K562 (cell line): Measurements from ENCODE around the gene DMAC2. TPM values are rescaled to one million over a fixed set of nuclear protein-coding genes. Genes with fewer than 3 reads are reported as not detected.
A peak's percentile ranks its signal among the peaks of the same experiment; 100 is the strongest.

Source experiments
- ATAC-seq: fragments of 200-7000 bp; cut with Tn5 transposase; 3 replicates; pipeline ENCODE4 v1.9.1; 2020; ENCODE audit warnings: moderate library complexity
- BruUV-seq: library from RNA; stranded (reverse); fragments of 400-500 nt; replicated peaks from 2 replicates; lab custom pipeline; 2021; lab: Mats Ljungman, UMichigan
- CTCF ChIA-PET: fragments of 300-600 bp; formaldehyde crosslinking; extraction: SDS; loops from one replicate; lab custom pipeline; 2021; ENCODE audit warnings: low intra/inter-chr PET ratio; lab: Yijun Ruan, JAX
- POLR2A ChIA-PET: fragments of 300-600, 350-650 bp; sonication (Branson Sonifier 250); formaldehyde crosslinking; extraction: SDS; loops from one replicate; lab custom pipeline; 2021; ENCODE audit warnings: antibody characterized with exemption, inconsistent platforms; lab: Yijun Ruan, JAX
- DNase-seq, 4 experiments: peaks; one replicate each; pipeline versions ENCODE4 v3.0.0 to v3.0.0-alpha.2; 2011 to 2018; ENCODE audit warnings: low spot score in 3 of 4, mixed read lengths in 3 of 4; ENCODE audit errors: extremely low read depth in 1 of 4
- FAIRE-seq: peaks from 2 replicates; lab custom pipeline; 2011; peaks lifted over from hg19 to GRCh38; lab: Jason Lieb, UNC
- H2AFZ ChIP-seq: 2 replicates; pipeline ENCODE4 v1.6.0; 2011; ENCODE audit warnings: low read depth, low read length, control low read depth, inconsistent platforms
- H3K27ac ChIP-seq: fragments of 200-600 bp; 3 replicates; pipeline ENCODE4 v1.8.0; 2011; ENCODE audit warnings: low read depth, mild to moderate bottlenecking, control low read depth, inconsistent platforms, low read length, moderate library complexity, mixed read lengths; ENCODE audit errors: extremely low read depth
- H3K27me3 ChIP-seq, 2 experiments: fragments of 300-600 bp in 1 of 2; 2 replicates in 1 of 2; 3 replicates in 1 of 2; pipeline versions ENCODE4 v1.6.0 to v1.8.0; 2011; ENCODE audit warnings: inconsistent platforms in 2 of 2, low read length in 2 of 2, mild to moderate bottlenecking in 1 of 2, mixed read lengths in 1 of 2, moderate library complexity in 1 of 2; ENCODE audit not compliant: control insufficient read depth in 2 of 2, insufficient read depth in 2 of 2
- H3K36me3 ChIP-seq: fragments of 300-600 bp; 3 replicates; pipeline ENCODE4 v1.8.0; 2011; ENCODE audit warnings: mild to moderate bottlenecking, low read length, inconsistent platforms; ENCODE audit not compliant: control insufficient read depth, insufficient read depth
- H3K4me1 ChIP-seq, 2 experiments: fragments of 200-600 bp in 1 of 2; replicated peaks in 1 of 2; 2 replicates in 1 of 2; 3 replicates in 1 of 2; pipeline versions ENCODE4 v1.5.1 to v1.8.0; 2011; ENCODE audit warnings: inconsistent platforms in 2 of 2, low read length in 2 of 2, mild to moderate bottlenecking in 1 of 2, mixed read lengths in 1 of 2, moderate library complexity in 1 of 2; ENCODE audit not compliant: control insufficient read depth in 2 of 2, insufficient read depth in 2 of 2
- H3K4me2 ChIP-seq: 2 replicates; pipeline ENCODE4 v1.6.1; 2011; ENCODE audit warnings: low read length, control low read depth, inconsistent platforms, mixed read lengths; ENCODE audit not compliant: insufficient read depth
- H3K4me3 ChIP-seq: fragments of 200-600 bp; sonication (generic), shearing (Covaris generic); 2 replicates; pipeline ENCODE4 v1.5.1; 2016; ENCODE audit warnings: control low read depth, inconsistent platforms
- H3K79me2 ChIP-seq: fragments of 200-600 bp; 3 replicates; pipeline ENCODE4 v1.8.0; 2011; ENCODE audit warnings: low read length, inconsistent platforms; ENCODE audit not compliant: control insufficient read depth, insufficient read depth
- H3K9ac ChIP-seq, 2 experiments: 2 replicates each; pipeline versions ENCODE4 v1.6.0 to v1.6.1; 2011; ENCODE audit warnings: low read depth in 2 of 2, low read length in 2 of 2, control low read depth in 1 of 2, inconsistent platforms in 1 of 2, mild to moderate bottlenecking in 1 of 2, mixed read lengths in 1 of 2; ENCODE audit not compliant: insufficient read depth in 1 of 2
- H3K9me1 ChIP-seq: one replicate; pipeline ENCODE4 v1.6.0; 2011; ENCODE audit warnings: inconsistent platforms, mild to moderate bottlenecking, low read length, moderate library complexity; ENCODE audit not compliant: control insufficient read depth, insufficient read depth
- H3K9me3 ChIP-seq: replicated peaks from 2 replicates; pipeline ENCODE4 v1.5.1; 2011; ENCODE audit warnings: low read depth, low read length, inconsistent platforms; ENCODE audit not compliant: control insufficient read depth, insufficient read depth
- H4K20me1 ChIP-seq: replicated peaks from 2 replicates; pipeline ENCODE4 v1.6.1; 2011; ENCODE audit warnings: low read length, inconsistent platforms, mixed read lengths; ENCODE audit not compliant: control insufficient read depth, insufficient read depth
- ARNT ChIP-seq, 2 experiments: fragments of 450-650 bp; IDR thresholded peaks; 2 replicates each; pipeline ENCODE4 v1.6.1; 2016; ENCODE audit warnings: mild to moderate bottlenecking in 1 of 2
- CBX1 ChIP-seq: sonication (generic); IDR thresholded peaks from 2 replicates; pipeline ENCODE4 v1.6.1; 2016; ENCODE audit warnings: antibody characterized with exemption, low read depth, mild to moderate bottlenecking
- CC2D1A ChIP-seq: fragments of 450-650 bp; IDR thresholded peaks from 2 replicates; pipeline ENCODE4 v1.6.1; 2017; ENCODE audit warnings: mild to moderate bottlenecking
- HNRNPUL1 ChIP-seq: fragments of 200-400 bp; formaldehyde crosslinking; IDR thresholded peaks from 2 replicates; pipeline ENCODE4 v1.6.1; 2017; ENCODE audit warnings: low read length
- IRF2 ChIP-seq: sonication (generic); formaldehyde crosslinking; IDR thresholded peaks from 2 replicates; pipeline ENCODE4 v1.8.1; 2022; ENCODE audit warnings: mild to moderate bottlenecking, missing genetic modification reagents
- LARP7 ChIP-seq: fragments of 450-650 bp; IDR thresholded peaks from 2 replicates; pipeline ENCODE4 v1.6.1; 2016
- NONO ChIP-seq, 2 experiments: fragments of 200-400 bp in 1 of 2; fragments of 450-650 bp in 1 of 2; formaldehyde crosslinking in 1 of 2; IDR thresholded peaks; 2 replicates each; pipeline ENCODE4 v1.6.1; 2017; ENCODE audit warnings: low read depth in 2 of 2, mild to moderate bottlenecking in 2 of 2, moderate library complexity in 2 of 2, low read length in 1 of 2
- ZFX ChIP-seq: sonication (generic); formaldehyde crosslinking; IDR thresholded peaks from 2 replicates; pipeline ENCODE4 v1.8.0; 2022; ENCODE audit warnings: mild to moderate bottlenecking, missing genetic modification reagents, moderate library complexity
- ZNF143 ChIP-seq: sonication (generic); formaldehyde crosslinking; IDR thresholded peaks from 2 replicates; pipeline ENCODE4 v1.9.0; 2022; ENCODE audit warnings: mild to moderate bottlenecking, missing genetic modification reagents
- ZNF408 ChIP-seq: fragments of 250-450 bp; sonication (Bioruptor Pico); IDR thresholded peaks from 2 replicates; pipeline ENCODE4 v1.4.0; 2020; ENCODE audit warnings: low read depth, mild to moderate bottlenecking, moderate library complexity
- WGBS: fragments of 100-300 bp; shearing (Covaris generic); methylation state at CpG from one replicate; pipeline ENCODE4 v1.1.6; 2016; ENCODE audit warnings: low coverage, mixed read lengths; ENCODE audit not compliant: insufficient coverage; ENCODE audit errors: missing lambda C conversion rate; 5-methylcytosine and 5-hydroxymethylcytosine counted together
- in situ Hi-C: fragments of 300-500 bp; cut with MboI; formaldehyde crosslinking; loops from 4 replicates; pipeline ENCODE4 v1.15.0; 2018; ENCODE audit warnings: inconsistent platforms, mixed read lengths
- intact Hi-C: fragments of 100-400 bp; cut with micrococcal nuclease; formaldehyde crosslinking; loops from 2 replicates; pipeline ENCODE4 v1.14.2; 2022
- polyA plus RNA-seq, 8 experiments: library from polyadenylated mRNA; depleted of rRNA in 4 of 8; stranded (reverse) in 5 of 8; unstranded in 3 of 8; fragments of >200 nt; fragmentation: Nextera tagmentation in 2 of 8; fragmentation: Illumina TruSeq in 1 of 8; extraction: Ambion mirVana in 2 of 8; extraction: Trizol in 1 of 8; gene quantifications; 2 replicates each; pipeline versions ENCODE4 v1.2.1 to v1.2.3, GENCODE V29; 2011 to 2014; ENCODE audit warnings: inconsistent platforms in 1 of 8, missing spikeins in 1 of 8
- total RNA-seq, 7 experiments: library from RNA; depleted of rRNA in 6 of 7; stranded (reverse); fragments of >200 nt in 6 of 7; fragmentation: Illumina TruSeq in 2 of 7; extraction: Trizol in 2 of 7; gene quantifications; 2 replicates each; pipeline versions ENCODE4 v1.2.1 to v1.2.3, GENCODE V29; 2011 to 2021; ENCODE audit warnings: low replicate concordance in 1 of 7
- TF ChIP-seq, protein P1 (sequence below): fragments of 250-450 bp; sonication (Bioruptor Pico); IDR thresholded peaks from 2 replicates; pipeline ENCODE4 v1.9.0; 2021; ENCODE audit warnings: mild to moderate bottlenecking
- TF ChIP-seq, protein P2 (sequence below): sonication (generic); formaldehyde crosslinking; IDR thresholded peaks from 2 replicates; pipeline ENCODE4 v1.8.1; 2022; ENCODE audit warnings: missing genetic modification reagents
- TF ChIP-seq, protein P3 (sequence below): fragments of 250-450 bp; sonication (Bioruptor Pico); IDR thresholded peaks from 2 replicates; pipeline ENCODE4 v1.5.0; 2021
- TF ChIP-seq, protein P4 (sequence below): sonication (generic); formaldehyde crosslinking; IDR thresholded peaks from 2 replicates; pipeline ENCODE4 v1.8.1; 2023; ENCODE audit warnings: mild to moderate bottlenecking, missing genetic modification reagents

DMAC2 gene
- total and polyA plus RNA-seq, 9 of the 15 experiments (the other 6 are each of a cell fraction or from before 2014, with no cell fraction given), result 12.9 to 61.2 (median 43.1) TPM

DNA sequence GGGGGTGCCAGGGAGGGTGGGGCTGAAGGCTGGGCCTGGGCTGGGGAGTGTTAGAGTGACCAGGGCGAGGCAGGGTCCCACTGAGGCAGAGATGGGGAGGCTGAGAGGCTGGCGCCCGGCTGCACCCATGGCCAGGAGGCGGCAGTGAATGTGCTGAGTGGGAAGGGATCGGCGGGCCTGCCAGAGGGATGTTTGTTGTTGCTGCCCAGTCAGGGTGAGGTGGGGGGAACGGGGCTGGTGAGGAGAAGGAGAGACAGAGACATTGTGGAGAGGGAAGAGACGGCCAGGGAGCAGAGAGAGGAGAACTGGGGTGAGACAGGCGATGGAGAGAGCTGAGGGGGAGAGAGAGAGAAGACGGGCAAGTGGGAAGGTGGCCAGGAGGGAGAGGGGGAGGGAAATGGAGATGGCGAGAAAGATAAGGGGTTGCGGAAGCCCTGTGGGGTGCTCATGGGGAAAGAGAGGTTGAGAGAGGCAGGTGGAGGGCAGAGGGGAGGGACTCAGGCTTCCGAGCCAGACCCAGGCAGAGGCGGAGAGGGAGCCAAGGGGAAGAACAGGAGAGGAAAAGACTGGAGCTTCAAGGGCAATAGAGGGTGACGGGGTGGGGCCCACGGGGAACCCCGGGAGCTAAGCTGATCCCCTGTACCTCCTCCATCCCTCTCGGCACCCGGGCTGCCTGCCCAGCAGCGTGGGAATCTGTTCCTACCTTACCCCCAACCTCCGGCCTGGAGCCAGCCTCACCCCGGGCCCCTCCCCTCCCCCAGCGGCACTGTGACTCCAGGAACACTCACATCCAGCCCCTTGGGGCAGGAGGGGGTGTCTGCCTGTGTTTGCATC lies 11.8 kb downstream of the DMAC2 start (continued):
- peak; percentile 91 for TF ChIP-seq LARP7
- TF ChIP-seq, protein P1, sequence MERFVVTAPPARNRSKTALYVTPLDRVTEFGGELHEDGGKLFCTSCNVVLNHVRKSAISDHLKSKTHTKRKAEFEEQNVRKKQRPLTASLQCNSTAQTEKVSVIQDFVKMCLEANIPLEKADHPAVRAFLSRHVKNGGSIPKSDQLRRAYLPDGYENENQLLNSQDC, result no peak
- TF ChIP-seq, all 486 proteins: peak for 83

DNA sequence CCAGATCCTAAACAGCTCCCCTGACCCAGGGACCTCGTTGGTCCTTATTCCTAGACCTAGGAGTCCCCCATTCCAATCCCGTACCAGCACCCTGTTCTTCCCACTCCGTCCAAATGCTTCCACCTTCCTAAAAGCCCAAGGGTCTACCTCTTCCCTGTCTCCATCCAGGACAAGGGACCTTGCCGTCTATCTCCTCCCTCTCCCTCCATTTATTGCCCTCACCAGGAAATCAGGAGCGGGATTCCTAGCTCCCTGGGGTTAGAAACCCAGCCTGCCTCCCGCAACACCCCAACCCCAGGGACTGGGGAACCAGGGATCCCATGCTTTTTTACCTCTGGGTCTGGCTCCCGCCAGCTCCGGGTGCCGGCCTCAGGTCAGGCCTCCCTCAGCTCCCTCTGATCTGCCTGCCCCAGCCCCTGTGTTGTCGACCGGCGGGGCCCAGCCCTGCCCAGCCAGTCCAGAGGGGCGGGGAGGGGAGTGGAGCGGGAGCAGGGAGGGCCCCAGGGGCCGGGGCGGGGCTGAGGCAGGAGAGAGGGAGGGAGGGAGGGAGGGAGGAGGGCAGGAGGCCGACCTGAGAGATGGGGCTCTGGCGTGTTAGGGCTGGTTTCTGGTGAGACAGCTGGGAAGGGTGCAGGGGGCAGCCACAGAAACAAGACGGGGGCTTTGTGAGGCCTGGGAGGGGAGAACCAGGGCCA lies 12.6 kb downstream of the DMAC2 start, which contains the start of gene B3GNT8:
Gene B3GNT8, minus strand, starts transcription at position 423 of the 695 bp plus-strand sequence. CDS start 596 bp downstream, outside the sequence.
- POLR2A ChIA-PET, result interaction anchor here (0.6 to 3.3 kb wide), 7 partner anchors 8 to 963 kb away, joined by 3 to 15 read pairs (median 5); partner anchors contain the start of gene DMAC2
- CTCF ChIA-PET, result no interaction called here
- intact Hi-C loops, result no loop called here
- peak; percentile 76 for TF ChIP-seq ZFX
- TF ChIP-seq ARNT (IDR thresholded peaks at IDR 0.05), result no peak
- no peak for TF ChIP-seq HNRNPUL1
- TF ChIP-seq, protein P2, sequence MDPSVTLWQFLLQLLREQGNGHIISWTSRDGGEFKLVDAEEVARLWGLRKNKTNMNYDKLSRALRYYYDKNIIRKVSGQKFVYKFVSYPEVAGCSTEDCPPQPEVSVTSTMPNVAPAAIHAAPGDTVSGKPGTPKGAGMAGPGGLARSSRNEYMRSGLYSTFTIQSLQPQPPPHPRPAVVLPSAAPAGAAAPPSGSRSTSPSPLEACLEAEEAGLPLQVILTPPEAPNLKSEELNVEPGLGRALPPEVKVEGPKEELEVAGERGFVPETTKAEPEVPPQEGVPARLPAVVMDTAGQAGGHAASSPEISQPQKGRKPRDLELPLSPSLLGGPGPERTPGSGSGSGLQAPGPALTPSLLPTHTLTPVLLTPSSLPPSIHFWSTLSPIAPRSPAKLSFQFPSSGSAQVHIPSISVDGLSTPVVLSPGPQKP, result no peak
- TF ChIP-seq ZNF408 (CRISPR knock-in tag), result no peak
- no peak for TF ChIP-seq CC2D1A
- no peak for TF ChIP-seq ZNF143
- TF ChIP-seq, protein P3, sequence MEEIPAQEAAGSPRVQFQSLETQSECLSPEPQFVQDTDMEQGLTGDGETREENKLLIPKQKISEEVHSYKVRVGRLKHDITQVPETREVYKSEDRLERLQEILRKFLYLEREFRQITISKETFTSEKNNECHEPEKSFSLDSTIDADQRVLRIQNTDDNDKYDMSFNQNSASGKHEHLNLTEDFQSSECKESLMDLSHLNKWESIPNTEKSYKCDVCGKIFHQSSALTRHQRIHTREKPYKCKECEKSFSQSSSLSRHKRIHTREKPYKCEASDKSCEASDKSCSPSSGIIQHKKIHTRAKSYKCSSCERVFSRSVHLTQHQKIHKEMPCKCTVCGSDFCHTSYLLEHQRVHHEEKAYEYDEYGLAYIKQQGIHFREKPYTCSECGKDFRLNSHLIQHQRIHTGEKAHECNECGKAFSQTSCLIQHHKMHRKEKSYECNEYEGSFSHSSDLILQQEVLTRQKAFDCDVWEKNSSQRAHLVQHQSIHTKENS (CRISPR knock-in tag), result no peak
- no peak for TF ChIP-seq CBX1
- no peak for TF ChIP-seq NONO (IDR thresholded peaks at IDR 0.05; ENCODE audit: low read depth in 2 of 2, low read length in 1 of 2)
- TF ChIP-seq IRF2 (CRISPR knock-in tag), result no peak
- TF ChIP-seq, protein P4, sequence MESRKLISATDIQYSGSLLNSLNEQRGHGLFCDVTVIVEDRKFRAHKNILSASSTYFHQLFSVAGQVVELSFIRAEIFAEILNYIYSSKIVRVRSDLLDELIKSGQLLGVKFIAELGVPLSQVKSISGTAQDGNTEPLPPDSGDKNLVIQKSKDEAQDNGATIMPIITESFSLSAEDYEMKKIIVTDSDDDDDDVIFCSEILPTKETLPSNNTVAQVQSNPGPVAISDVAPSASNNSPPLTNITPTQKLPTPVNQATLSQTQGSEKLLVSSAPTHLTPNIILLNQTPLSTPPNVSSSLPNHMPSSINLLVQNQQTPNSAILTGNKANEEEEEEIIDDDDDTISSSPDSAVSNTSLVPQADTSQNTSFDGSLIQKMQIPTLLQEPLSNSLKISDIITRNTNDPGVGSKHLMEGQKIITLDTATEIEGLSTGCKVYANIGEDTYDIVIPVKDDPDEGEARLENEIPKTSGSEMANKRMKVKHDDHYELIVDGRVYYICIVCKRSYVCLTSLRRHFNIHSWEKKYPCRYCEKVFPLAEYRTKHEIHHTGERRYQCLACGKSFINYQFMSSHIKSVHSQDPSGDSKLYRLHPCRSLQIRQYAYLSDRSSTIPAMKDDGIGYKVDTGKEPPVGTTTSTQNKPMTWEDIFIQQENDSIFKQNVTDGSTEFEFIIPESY, result no peak

More for the DNA sequence above, 12.6 kb downstream of the DMAC2 start, which contains the start of gene B3GNT8:
- FAIRE-seq (peak; percentile 83), DNase-seq (peak; percentile 92 to 94 (median 94)), ATAC-seq (peak; percentile 96)
- Histone ChIP-seq H3K27me3 (no peaks in the 10 kb centered on the region), H2AFZ (peak within 1 kb of the TSS; percentile 83), H3K9ac (peak within 1 kb of the TSS; percentile 63 to 87), H3K9me1 (no peaks in the 10 kb centered on the region), H3K4me2 (peak within 1 kb of the TSS; percentile 85), H3K4me3 (peak within 1 kb of the TSS; percentile 35), H3K4me1 (peaks cover 23 to 56% of the 10 kb centered on the region in 2 experiments), H3K9me3 (no peaks in the 10 kb centered on the region), H3K36me3 (peaks cover 44% of the 10 kb centered on the region; the same call in 2 of the 3 replicates), H4K20me1 (no peaks in the 10 kb centered on the region; the same call in 1 of the 2 replicates), H3K27ac (peak within 1 kb of the TSS; percentile 79), H3K79me2 (peaks cover 8% of the 10 kb centered on the region; the same call in 2 of the 3 replicates)
- 16% methylated on average over 13 of the region's 19 CpGs for WGBS
- in situ Hi-C loops, result no loop called here
- BruUV-seq, result TSS peak; percentile 57
